ENCODE measurements around the gene KDM8. TPM values are rescaled to one million over a fixed set of nuclear protein-coding genes. Genes with fewer than 3 reads are reported as not detected.

Gene KDM8
- total and polyA plus RNA-seq, 2 experiments from 2014 or later = 5.1 to 5.7 TPM

- no peak for TF ChIP-seq EZH2phosphoT487 (IDR thresholded peaks at IDR 0.05; ENCODE audit: unreplicated experiment)
- no peak for TF ChIP-seq STAT1 (IDR thresholded peaks at IDR 0.05; ENCODE audit: unreplicated experiment)
- TF ChIP-seq POLR2AphosphoS5 (IDR thresholded peaks at IDR 0.05; ENCODE audit: low read depth) = no peak
- no peak for TF ChIP-seq CTCF (conservative IDR thresholded peaks at IDR 0.05; ENCODE audit: low read depth in 2 of 2)
- TF ChIP-seq CREB1 (CRISPR knock-in tag; IDR thresholded peaks at IDR 0.05; ENCODE audit: low read depth) = no peak
- TF ChIP-seq ZNF331 (CRISPR knock-in tag; IDR thresholded peaks at IDR 0.05; ENCODE audit: low read depth) = no peak
- TF ChIP-seq REST (IDR thresholded peaks at IDR 0.05; ENCODE audit: unreplicated experiment) = no peak
These were observed 34.8 kb downstream of the KDM8 start (continued) for GRCh38 chr16:27238016-27238587.

GRCh38 chr16:27238591-27238990 lies 35.3 kb downstream of the KDM8 start:
- Mint-ChIP-seq H3K4me1 (peaks cover 36% of the 10 kb centered on the region), H3K9me3 (no peaks in the 10 kb centered on the region), H3K4me3 (no peak overlapping the region), H3K27me3 (ENCODE audit: insufficient read depth, low read depth, poor library complexity) (peaks cover 3% of the 10 kb centered on the region), H3K27ac (no peak overlapping the region), H3K36me3 (ENCODE audit: low read depth) (no peaks in the 10 kb centered on the region)
- Histone ChIP-seq H3K9me2 (ENCODE audit: insufficient read depth) (no peaks in the 10 kb centered on the region), H4K20me1 (replicated peaks; ENCODE audit: insufficient read depth) (no peaks in the 10 kb centered on the region), H3K27ac (ENCODE audit: low read depth) (no peak overlapping the region), H3K36me3 (ENCODE audit: insufficient read depth) (no peaks in the 10 kb centered on the region), H3K79me2 (replicated peaks; ENCODE audit: insufficient read depth) (no peaks in the 10 kb centered on the region), H3K4me2 (no peak overlapping the region), H3K4me1 (ENCODE audit: insufficient read depth) (peaks cover 10% of the 10 kb centered on the region), H3K27me3 (ENCODE audit: insufficient read depth) (no peaks in the 10 kb centered on the region), H3K4me3 (no peak overlapping the region), H3F3A (replicated peaks; ENCODE audit: low read depth) (no peaks in the 10 kb centered on the region), H2AFZ (no peak overlapping the region)
- ATAC-seq (no peak), DNase-seq (ENCODE audit: low spot score) (no peak)
- TF ChIP-seq ZNF462 (CRISPR knock-in tag; IDR thresholded peaks at IDR 0.05) (no peak), CREB1 (CRISPR knock-in tag; IDR thresholded peaks at IDR 0.05; ENCODE audit: low read depth) (no peak), JUNB (IDR thresholded peaks at IDR 0.05; ENCODE audit: unreplicated experiment) (no peak), REST (IDR thresholded peaks at IDR 0.05; ENCODE audit: unreplicated experiment) (no peak)
